Measurements from ENCODE around the gene KERA. TPM values are rescaled to one million over a fixed set of nuclear protein-coding genes. Genes with fewer than 3 reads are reported as not detected.

Gene KERA
- total and polyA plus RNA-seq, 4 donors: 0.08 to 2.4 (median 1.3) TPM; not detected in 1

DNA sequence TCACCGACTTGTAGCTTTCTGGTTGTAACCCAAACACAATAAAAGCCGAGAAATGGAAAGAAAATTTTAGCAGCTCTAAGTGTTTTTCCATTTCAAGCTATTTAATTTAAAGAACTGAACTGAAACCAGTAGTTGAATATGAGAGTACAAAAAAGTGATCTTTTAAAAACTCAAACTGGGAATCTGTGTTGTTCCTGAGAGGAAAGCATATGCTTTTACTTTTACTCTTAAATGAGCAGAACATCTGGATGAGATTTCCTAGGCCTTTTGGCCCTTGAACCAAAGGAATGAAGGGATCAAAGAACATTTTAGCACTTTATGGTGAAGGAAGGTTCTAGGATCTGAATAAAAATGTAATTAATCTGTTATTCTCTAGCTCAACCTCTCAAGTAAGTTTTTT, 1.3 kb downstream of the KERA start:
- WGBS (ENCODE audit: insufficient coverage): no CpG with 5 or more reads among the region's 2 CpGs
- Histone ChIP-seq H3K27ac (ENCODE audit: low read depth, low read length) (no peak overlapping the region), H3K9me3 (ENCODE audit: control insufficient read depth, insufficient read depth, low read length) (no peaks in the 10 kb centered on the region), H3K4me1 (ENCODE audit: control insufficient read depth, insufficient read depth, low read length) (no peaks in the 10 kb centered on the region), H3K36me3 (ENCODE audit: control insufficient read depth, insufficient read depth, low read length) (no peaks in the 10 kb centered on the region), H3K27me3 (ENCODE audit: control insufficient read depth, insufficient read depth, low read length) (no peaks in the 10 kb centered on the region), H3K4me3 (ENCODE audit: low read depth, low read length) (no peak overlapping the region)
- no peak for DNase-seq (ENCODE audit: low read depth in 4 of 6, low spot score in 6 of 6)

DNA sequence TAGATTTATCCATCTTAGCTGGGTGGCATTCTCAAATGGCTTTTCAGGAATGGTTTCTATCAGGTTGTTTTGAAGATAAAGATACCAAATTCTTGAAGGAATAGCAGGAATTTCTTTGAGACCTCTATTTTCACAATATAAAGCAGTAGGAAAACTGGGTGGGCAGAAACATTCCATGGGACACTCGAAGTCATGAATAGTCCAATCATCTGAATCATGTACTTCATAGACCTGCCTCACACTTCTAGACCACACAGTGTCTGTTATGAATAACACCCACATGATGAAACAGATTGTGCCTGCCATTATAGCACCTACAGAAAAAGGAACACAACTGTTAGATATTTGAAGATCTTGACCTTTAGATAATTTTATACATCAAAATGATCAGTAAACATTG, 1.8 kb downstream of the KERA start:
- no peaks in the 10 kb centered on the region for H3K36me3 ChIP-seq (ENCODE audit: control insufficient read depth, insufficient read depth, low read length)
- H3K4me1 ChIP-seq (ENCODE audit: control insufficient read depth, insufficient read depth, low read length): no peaks in the 10 kb centered on the region
- no CpG with 5 or more reads among the region's 1 CpG for WGBS (ENCODE audit: insufficient coverage)
- no peaks in the 10 kb centered on the region for H3K27me3 ChIP-seq (ENCODE audit: control insufficient read depth, insufficient read depth, low read length)
- no peak overlapping the region for H3K27ac ChIP-seq (ENCODE audit: low read depth, low read length)
- no peaks in the 10 kb centered on the region for H3K9me3 ChIP-seq (ENCODE audit: control insufficient read depth, insufficient read depth, low read length)
- DNase-seq (ENCODE audit: low read depth in 4 of 6, low spot score in 6 of 6): no peak
- H3K4me3 ChIP-seq (ENCODE audit: low read depth, low read length): no peak overlapping the region

DNA sequence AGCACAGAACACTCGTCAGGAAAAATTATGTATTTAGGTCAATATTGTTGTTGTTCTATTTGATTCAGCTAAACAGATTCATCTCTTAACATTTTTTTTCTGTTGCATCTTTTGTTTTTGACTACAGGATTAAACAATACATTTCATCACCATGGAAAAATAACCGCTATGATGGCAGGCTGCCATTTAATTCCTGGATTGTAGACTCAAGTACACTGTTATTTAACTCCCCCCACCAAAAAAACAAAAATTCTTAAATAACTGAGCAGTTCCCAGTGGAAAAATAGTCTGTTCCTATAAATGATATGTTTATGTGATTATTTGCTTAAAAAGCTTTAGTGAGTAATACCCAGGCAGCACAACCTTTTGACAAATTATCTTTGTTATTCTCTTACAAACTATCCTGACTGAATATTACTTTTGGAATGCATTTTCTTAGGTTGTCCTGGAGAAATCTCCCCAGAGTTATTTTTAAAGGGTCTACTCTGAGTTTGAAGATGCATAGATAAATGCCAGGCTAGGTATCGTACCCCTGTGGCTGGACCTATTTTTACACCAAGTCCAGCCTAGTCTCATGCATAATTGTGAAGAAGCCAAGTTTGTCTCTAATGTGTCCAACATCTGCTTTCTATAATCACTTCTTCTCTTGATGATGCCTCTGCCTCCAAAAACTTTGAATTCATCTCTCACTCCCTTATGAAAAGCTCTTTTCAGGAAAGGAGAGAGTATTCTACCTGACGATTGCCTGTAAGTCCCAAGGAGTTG, 3.7 kb downstream of the KERA start:
- Histone ChIP-seq H3K9me3 (ENCODE audit: control insufficient read depth, insufficient read depth, low read length) (no peaks in the 10 kb centered on the region), H3K4me1 (ENCODE audit: control insufficient read depth, insufficient read depth, low read length) (no peaks in the 10 kb centered on the region), H3K27me3 (ENCODE audit: control insufficient read depth, insufficient read depth, low read length) (no peaks in the 10 kb centered on the region), H3K27ac (ENCODE audit: low read depth, low read length) (no peak overlapping the region), H3K36me3 (ENCODE audit: control insufficient read depth, insufficient read depth, low read length) (no peaks in the 10 kb centered on the region), H3K4me3 (ENCODE audit: low read depth, low read length) (no peak overlapping the region)
- no CpG with 5 or more reads among the region's 4 CpGs for WGBS (ENCODE audit: insufficient coverage)
- DNase-seq (ENCODE audit: low read depth in 4 of 6, low spot score in 6 of 6): peak in 2 of 6 donors; percentile 49 to 63

DNA sequence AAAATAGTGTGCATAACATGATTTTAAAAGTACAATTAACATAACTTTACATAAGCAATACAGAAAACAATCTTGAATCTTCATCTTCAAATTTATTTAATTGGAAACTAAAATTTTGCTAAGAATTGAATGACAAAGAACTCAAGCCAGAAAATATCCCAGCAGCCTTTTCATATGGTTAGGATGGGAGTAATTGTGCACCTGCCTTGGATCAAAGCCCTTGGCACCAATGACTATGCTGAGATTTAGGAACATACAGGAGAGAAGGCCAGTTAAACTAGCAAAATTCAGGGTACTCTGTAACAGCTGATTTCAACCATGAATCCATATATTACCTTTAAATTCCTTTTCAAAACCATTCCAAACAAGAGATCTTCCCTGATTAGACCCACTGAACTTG, 5.8 kb downstream of the KERA start:
- Histone ChIP-seq H3K27ac (ENCODE audit: low read depth, low read length) (no peak overlapping the region), H3K36me3 (ENCODE audit: control insufficient read depth, insufficient read depth, low read length) (no peaks in the 10 kb centered on the region), H3K9me3 (ENCODE audit: control insufficient read depth, insufficient read depth, low read length) (no peaks in the 10 kb centered on the region), H3K27me3 (ENCODE audit: control insufficient read depth, insufficient read depth, low read length) (no peaks in the 10 kb centered on the region), H3K4me1 (ENCODE audit: control insufficient read depth, insufficient read depth, low read length) (no peaks in the 10 kb centered on the region), H3K4me3 (ENCODE audit: low read depth, low read length) (no peak overlapping the region)
- peak in 1 of 6 donors; percentile 20 for DNase-seq (ENCODE audit: low read depth in 4 of 6, low spot score in 6 of 6)

GRCh38 chr12:91044586-91044985, 13.2 kb downstream of the KERA start:
- no peaks in the 10 kb centered on the region for H3K27me3 ChIP-seq (ENCODE audit: control insufficient read depth, insufficient read depth, low read length)
- H3K27ac ChIP-seq (ENCODE audit: low read depth, low read length): no peak overlapping the region
- no peaks in the 10 kb centered on the region for H3K9me3 ChIP-seq (ENCODE audit: control insufficient read depth, insufficient read depth, low read length)
- H3K4me3 ChIP-seq (ENCODE audit: low read depth, low read length): no peak overlapping the region
- H3K4me1 ChIP-seq (ENCODE audit: control insufficient read depth, insufficient read depth, low read length): no peaks in the 10 kb centered on the region
- no CpG with 5 or more reads among the region's 2 CpGs for WGBS (ENCODE audit: insufficient coverage)
- no peak for DNase-seq (ENCODE audit: low read depth in 4 of 6, low spot score in 6 of 6)
- no peaks in the 10 kb centered on the region for H3K36me3 ChIP-seq (ENCODE audit: control insufficient read depth, insufficient read depth, low read length)

- Histone ChIP-seq H3K27ac (ENCODE audit: low read depth, low read length) (no peak overlapping the region), H3K36me3 (ENCODE audit: control insufficient read depth, insufficient read depth, low read length) (no peaks in the 10 kb centered on the region), H3K4me1 (ENCODE audit: control insufficient read depth, insufficient read depth, low read length) (no peaks in the 10 kb centered on the region), H3K4me3 (ENCODE audit: low read depth, low read length) (no peak overlapping the region), H3K27me3 (ENCODE audit: control insufficient read depth, insufficient read depth, low read length) (no peaks in the 10 kb centered on the region), H3K9me3 (ENCODE audit: control insufficient read depth, insufficient read depth, low read length) (no peaks in the 10 kb centered on the region)
- 50% methylated on average over 1 of the region's 4 CpGs for WGBS (ENCODE audit: insufficient coverage)
- DNase-seq (ENCODE audit: low read depth in 4 of 6, low spot score in 6 of 6): peak in 1 of 6 donors; percentile 34
Measured at GRCh38 chr12:91043408-91043807, 14.4 kb downstream of the KERA start.

DNA sequence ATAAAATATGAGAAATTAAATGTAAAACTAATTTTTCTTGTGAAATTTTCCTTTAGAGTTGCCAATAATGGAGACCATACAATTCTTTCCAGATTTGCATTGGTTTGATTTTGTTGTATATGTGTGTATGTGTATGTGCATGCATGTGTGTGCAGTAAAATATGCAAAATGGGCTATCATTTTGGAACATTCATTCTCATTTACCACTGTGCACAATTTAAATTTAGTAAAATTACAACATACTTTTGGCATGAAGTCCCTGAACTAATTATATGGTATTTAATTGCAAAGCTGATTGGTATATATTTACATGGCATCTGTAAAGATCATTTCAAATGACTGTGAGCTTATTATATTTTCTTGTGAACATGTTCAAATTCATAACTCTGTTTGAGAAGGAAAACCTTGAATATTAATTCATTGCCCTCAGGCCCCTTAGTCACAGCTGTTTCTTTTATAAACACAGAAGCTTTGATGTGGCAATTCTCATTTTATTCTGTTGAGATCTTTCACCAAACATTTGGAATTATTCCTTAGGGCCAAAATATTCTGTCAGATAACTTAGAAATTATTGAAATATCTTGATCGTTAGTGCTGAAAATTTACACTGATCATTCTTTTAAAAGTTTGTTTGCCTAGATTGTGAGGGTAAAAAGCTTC, 17.6 kb downstream of the KERA start:
- no peak overlapping the region for H3K27ac ChIP-seq (ENCODE audit: low read depth, low read length)
- DNase-seq (ENCODE audit: low read depth in 4 of 6, low spot score in 6 of 6): peak in 2 of 6 donors; percentile 31 to 33
- no peak overlapping the region for H3K4me3 ChIP-seq (ENCODE audit: low read depth, low read length)
- no peaks in the 10 kb centered on the region for H3K4me1 ChIP-seq (ENCODE audit: control insufficient read depth, insufficient read depth, low read length)
- no CpG with 5 or more reads among the region's 1 CpG for WGBS (ENCODE audit: insufficient coverage)
- H3K36me3 ChIP-seq (ENCODE audit: control insufficient read depth, insufficient read depth, low read length): no peaks in the 10 kb centered on the region
- H3K27me3 ChIP-seq (ENCODE audit: control insufficient read depth, insufficient read depth, low read length): no peaks in the 10 kb centered on the region
- H3K9me3 ChIP-seq (ENCODE audit: control insufficient read depth, insufficient read depth, low read length): no peaks in the 10 kb centered on the region

DNA sequence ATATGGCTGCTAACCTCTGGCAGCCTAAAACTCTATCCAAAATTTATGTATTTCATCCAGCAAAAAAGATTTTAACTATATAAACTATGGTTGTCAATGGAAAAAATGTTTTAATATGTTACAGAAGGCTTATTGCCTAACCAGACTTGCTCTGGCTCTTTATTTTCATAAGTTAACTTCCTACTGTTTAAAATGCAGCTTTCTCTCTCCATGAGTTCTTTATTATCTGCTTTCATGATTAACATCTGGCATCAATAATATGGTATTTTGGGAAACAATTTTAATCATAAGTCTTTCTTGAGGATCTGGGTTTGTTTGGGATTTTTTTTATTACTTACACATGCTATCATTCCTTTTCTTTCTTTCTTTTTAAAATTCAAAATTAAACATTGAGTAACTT, 20.5 kb downstream of the KERA start:
- Histone ChIP-seq H3K9me3 (ENCODE audit: control insufficient read depth, insufficient read depth, low read length) (no peaks in the 10 kb centered on the region), H3K27me3 (ENCODE audit: control insufficient read depth, insufficient read depth, low read length) (no peaks in the 10 kb centered on the region), H3K36me3 (ENCODE audit: control insufficient read depth, insufficient read depth, low read length) (no peaks in the 10 kb centered on the region), H3K4me3 (ENCODE audit: low read depth, low read length) (no peak overlapping the region), H3K27ac (ENCODE audit: low read depth, low read length) (no peak overlapping the region), H3K4me1 (ENCODE audit: control insufficient read depth, insufficient read depth, low read length) (no peaks in the 10 kb centered on the region)
- peak in 1 of 6 donors; percentile 21 for DNase-seq (ENCODE audit: low read depth in 4 of 6, low spot score in 6 of 6)

DNA sequence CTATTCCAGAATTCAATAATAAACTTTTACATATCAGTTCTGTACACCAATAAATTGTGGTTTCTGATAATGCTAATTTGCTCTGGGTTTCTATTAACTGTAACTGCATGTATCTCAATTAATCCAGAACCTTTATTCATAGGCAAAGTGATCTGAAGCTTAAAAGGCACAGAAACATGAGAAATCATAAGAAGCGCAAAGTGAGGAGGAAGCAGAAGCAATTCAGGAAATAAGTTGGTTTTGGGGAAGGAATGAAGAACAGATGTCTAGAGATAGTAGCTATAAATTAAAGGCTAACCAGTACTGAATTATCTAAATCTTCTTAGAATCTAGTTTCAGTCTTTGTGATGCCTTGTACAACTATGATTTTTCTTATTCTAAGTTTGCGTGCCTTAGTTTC, 24.6 kb downstream of the KERA start:
- no peak for DNase-seq (ENCODE audit: low read depth in 4 of 6, low spot score in 6 of 6)
- no peaks in the 10 kb centered on the region for H3K36me3 ChIP-seq (ENCODE audit: control insufficient read depth, insufficient read depth, low read length)
- H3K4me1 ChIP-seq (ENCODE audit: control insufficient read depth, insufficient read depth, low read length): no peaks in the 10 kb centered on the region
- H3K4me3 ChIP-seq (ENCODE audit: low read depth, low read length): no peak overlapping the region
- H3K27ac ChIP-seq (ENCODE audit: low read depth, low read length): no peak overlapping the region
- no peaks in the 10 kb centered on the region for H3K27me3 ChIP-seq (ENCODE audit: control insufficient read depth, insufficient read depth, low read length)
- H3K9me3 ChIP-seq (ENCODE audit: control insufficient read depth, insufficient read depth, low read length): no peaks in the 10 kb centered on the region
- WGBS (ENCODE audit: insufficient coverage): no CpG with 5 or more reads among the region's 2 CpGs

All from spinal cord (tissue), 10 donors.